DND-41 (cell line): ENCODE data around the gene SLCO4A1.

ENCODE experiments used
- ATAC-seq: fragments of 200-7000 bp; cut with Tn5 transposase; 3 replicates; pipeline ENCODE4 v1.9.1; 2021; ENCODE audit warnings: low read depth; ENCODE audit not compliant: insufficient read depth
- DNase-seq: peaks from one replicate; pipeline ENCODE4 v3.0.0-alpha.2; 2020
- H2AFZ ChIP-seq: 2 replicates; pipeline ENCODE4 v1.6.0; 2012; ENCODE audit warnings: low read depth, low read length
- H3K27ac ChIP-seq: 2 replicates; pipeline ENCODE4 v1.5.1; 2012; ENCODE audit warnings: low read length, inconsistent platforms
- H3K27me3 ChIP-seq: fragments of 200-600 bp; sonication (generic); 2 replicates; pipeline ENCODE4 v1.6.0; 2012; ENCODE audit warnings: low read length, mild to moderate bottlenecking, inconsistent platforms; ENCODE audit not compliant: insufficient read depth, poor library complexity
- H3K36me3 ChIP-seq: 2 replicates; pipeline ENCODE4 v1.5.1; 2012; ENCODE audit warnings: low read length, inconsistent platforms; ENCODE audit not compliant: insufficient read depth
- H3K4me1 ChIP-seq: 2 replicates; pipeline ENCODE4 v1.5.1; 2012; ENCODE audit warnings: mild to moderate bottlenecking, low read length; ENCODE audit not compliant: insufficient read depth
- H3K4me2 ChIP-seq: 2 replicates; pipeline ENCODE4 v1.6.0; 2012; ENCODE audit warnings: mild to moderate bottlenecking, moderate library complexity, low read length, inconsistent platforms; ENCODE audit not compliant: insufficient read depth
- H3K4me3 ChIP-seq, 2 experiments: fragments of 200-600 bp in 1 of 2; shearing (Covaris generic) in 1 of 2; 2 replicates each; pipeline ENCODE4 v1.5.1; 2012 to 2016; ENCODE audit warnings: inconsistent platforms in 2 of 2, low read length in 2 of 2, mild to moderate bottlenecking in 2 of 2, low read depth in 1 of 2, moderate library complexity in 1 of 2
- H3K79me2 ChIP-seq: 2 replicates; pipeline ENCODE4 v1.6.0; 2012; ENCODE audit warnings: low read length, inconsistent platforms; ENCODE audit not compliant: insufficient read depth
- H3K9ac ChIP-seq: 2 replicates; pipeline ENCODE4 v1.6.0; 2012; ENCODE audit warnings: low read depth, mild to moderate bottlenecking, inconsistent platforms, low read length, moderate library complexity
- H3K9me3 ChIP-seq: 2 replicates; pipeline ENCODE4 v1.5.1; 2012; ENCODE audit warnings: low read length, moderate library complexity, mild to moderate bottlenecking, inconsistent platforms; ENCODE audit not compliant: insufficient read depth, severe bottlenecking
- H4K20me1 ChIP-seq: 2 replicates; pipeline ENCODE4 v1.6.0; 2012; ENCODE audit warnings: low read length; ENCODE audit not compliant: insufficient read depth
- CTCF ChIP-seq: IDR thresholded peaks from 2 replicates; pipeline ENCODE4 v1.5.1; 2012; ENCODE audit warnings: borderline replicate concordance, low read length, moderate library complexity, mild to moderate bottlenecking; ENCODE audit not compliant: poor library complexity, severe bottlenecking; ENCODE audit errors: extremely low read depth
- EZH2 ChIP-seq: IDR thresholded peaks from 3 replicates; pipeline ENCODE4 v1.6.1; 2012; ENCODE audit warnings: borderline replicate concordance, low read depth, mild to moderate bottlenecking, moderate library complexity, low read length, inconsistent platforms; ENCODE audit not compliant: severe bottlenecking

The SLCO4A1 gene

GRCh38 chr20:62692801-62693523 is 50.7 kb downstream of the SLCO4A1 start:
- no peak overlapping the region for H3K27ac ChIP-seq
- no peaks in the 10 kb centered on the region for H3K4me1 ChIP-seq
- no peak overlapping the region for H3K9ac ChIP-seq
- H3K4me3 ChIP-seq, result no peak overlapping the region
- TF ChIP-seq EZH2, result no peak
- TF ChIP-seq CTCF, result no peak
- peaks cover 12% of the 10 kb centered on the region; the same call in 1 of the 2 replicates for H4K20me1 ChIP-seq
- no peak for DNase-seq
- H3K79me2 ChIP-seq, result no peaks in the 10 kb centered on the region
- H3K36me3 ChIP-seq, result no peaks in the 10 kb centered on the region
- no peaks in the 10 kb centered on the region for H3K9me3 ChIP-seq
- no peak for ATAC-seq
- no peak overlapping the region for H2AFZ ChIP-seq
- H3K27me3 ChIP-seq, result no peaks in the 10 kb centered on the region
- H3K4me2 ChIP-seq, result no peak overlapping the region

GRCh38 chr20:62693524-62693922 is 51.2 kb downstream of the SLCO4A1 start:
- no peak overlapping the region for H3K4me3 ChIP-seq
- H3K4me2 ChIP-seq, result no peak overlapping the region
- DNase-seq, result no peak
- H3K9me3 ChIP-seq, result no peaks in the 10 kb centered on the region
- no peaks in the 10 kb centered on the region for H3K36me3 ChIP-seq
- no peak overlapping the region for H3K9ac ChIP-seq
- H3K27me3 ChIP-seq, result no peaks in the 10 kb centered on the region
- H3K4me1 ChIP-seq, result no peaks in the 10 kb centered on the region
- H4K20me1 ChIP-seq, result peaks cover 12% of the 10 kb centered on the region; the same call in 1 of the 2 replicates
- H2AFZ ChIP-seq, result no peak overlapping the region
- no peak for ATAC-seq
- TF ChIP-seq CTCF, result no peak
- TF ChIP-seq EZH2, result no peak
- no peak overlapping the region for H3K27ac ChIP-seq
- H3K79me2 ChIP-seq, result no peaks in the 10 kb centered on the region

GRCh38 chr20:62694106-62694505 is 51.8 kb downstream of the SLCO4A1 start:
- DNase-seq (no peak), ATAC-seq (no peak)
- Histone ChIP-seq H4K20me1 (peaks cover 12% of the 10 kb centered on the region; the same call in 1 of the 2 replicates), H2AFZ (no peak overlapping the region), H3K9me3 (no peaks in the 10 kb centered on the region), H3K4me3 (no peak overlapping the region), H3K79me2 (no peaks in the 10 kb centered on the region), H3K27me3 (no peaks in the 10 kb centered on the region), H3K36me3 (no peaks in the 10 kb centered on the region), H3K9ac (no peak overlapping the region), H3K4me2 (no peak overlapping the region), H3K27ac (no peak overlapping the region), H3K4me1 (no peaks in the 10 kb centered on the region)
- no peak for TF ChIP-seq CTCF

DNA sequence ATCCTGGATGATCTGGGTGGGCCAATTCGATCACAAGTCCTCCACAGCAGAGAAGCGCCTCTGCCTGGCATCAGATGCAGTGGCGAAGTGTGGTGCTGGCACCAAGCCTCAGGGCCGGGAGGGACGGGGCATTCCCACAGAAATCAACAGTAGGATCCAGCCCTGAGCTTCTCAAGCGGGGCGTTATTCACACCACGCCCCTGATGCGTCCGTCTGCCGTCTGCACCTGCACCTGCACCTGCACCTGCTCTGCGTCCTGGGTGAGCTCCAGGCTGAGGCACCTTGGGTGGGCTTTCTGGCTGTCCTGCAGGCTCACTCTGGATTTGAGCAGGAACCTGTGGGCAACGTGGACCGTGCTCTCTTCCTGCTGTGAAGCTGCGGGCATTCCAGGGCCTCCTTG is 52.6 kb downstream of the SLCO4A1 start:
- H2AFZ ChIP-seq, result no peak overlapping the region
- DNase-seq (no peak), ATAC-seq (no peak)
- no peaks in the 10 kb centered on the region for H3K4me1 ChIP-seq
- H3K27ac ChIP-seq, result no peak overlapping the region
- no peak overlapping the region for H3K4me3 ChIP-seq
- no peak overlapping the region for H3K9ac ChIP-seq
- H3K79me2 ChIP-seq, result no peaks in the 10 kb centered on the region
- H3K4me2 ChIP-seq, result no peak overlapping the region
- TF ChIP-seq EZH2 (no peak), CTCF (no peak)
- no peaks in the 10 kb centered on the region for H3K27me3 ChIP-seq
- H3K36me3 ChIP-seq, result no peaks in the 10 kb centered on the region
- H3K9me3 ChIP-seq, result no peaks in the 10 kb centered on the region
- H4K20me1 ChIP-seq, result peaks cover 12% of the 10 kb centered on the region; the same call in 1 of the 2 replicates
